ENCODE results near the gene RPF1.
"Not testable (repeated sequence)": the region's sequence is repeated elsewhere in the genome, so short reads cannot be mapped to it uniquely, and the experiment has no call there.

The RPF1 gene

GRCh38 chr1:84478876-84479868, at the start of gene RPF1:
RPF1 (plus strand) TSS chr1:84479266; CDS start chr1:84479282, 16 bp downstream.
- peak; percentile 49 for DNase-seq (ENCODE audit: low read depth, low spot score)

- DNase-seq (ENCODE audit: low read depth, low spot score): no peak
Observed at GRCh38 chr1:84430546-84430945, 48.5 kb upstream of the RPF1 start.

- DNase-seq (ENCODE audit: low read depth, low spot score): peak; percentile 10
Observed at GRCh38 chr1:84433258-84434080, 45.6 kb upstream of the RPF1 start.

DNA sequence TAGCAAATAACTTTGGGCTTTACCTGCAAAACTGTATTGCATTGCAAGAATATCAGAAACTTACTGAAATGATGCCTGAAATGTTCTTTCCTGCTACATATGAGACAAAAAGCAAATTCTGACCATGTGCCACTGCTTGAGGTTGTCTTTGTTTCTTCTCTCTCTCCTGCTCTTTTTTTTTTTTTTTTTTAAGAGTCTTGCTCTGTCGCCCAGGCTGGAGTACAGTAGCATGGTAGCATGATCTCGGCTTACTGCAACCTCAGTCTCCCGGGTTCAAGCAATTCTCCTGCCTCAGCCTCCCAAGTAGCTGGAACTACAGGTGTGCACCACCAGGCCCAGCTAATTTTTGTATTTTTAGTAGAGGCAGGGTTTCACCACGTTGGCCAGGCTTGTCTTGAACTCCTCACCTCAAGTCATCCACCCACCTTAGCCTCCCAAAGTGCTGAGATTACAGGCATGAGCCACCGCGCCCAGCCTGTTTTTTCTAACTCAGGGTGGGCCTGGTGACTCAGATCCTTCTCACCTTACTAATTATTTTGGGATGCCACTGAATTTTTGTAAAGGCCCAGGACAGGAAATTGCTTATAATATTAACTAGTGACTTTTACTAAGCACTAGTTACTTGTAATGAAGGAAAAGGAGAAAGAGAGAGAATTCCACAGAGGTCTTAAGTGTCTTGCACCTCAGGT, 44.8 kb upstream of the RPF1 start:
- DNase-seq (ENCODE audit: low read depth, low spot score): no peak

DNA sequence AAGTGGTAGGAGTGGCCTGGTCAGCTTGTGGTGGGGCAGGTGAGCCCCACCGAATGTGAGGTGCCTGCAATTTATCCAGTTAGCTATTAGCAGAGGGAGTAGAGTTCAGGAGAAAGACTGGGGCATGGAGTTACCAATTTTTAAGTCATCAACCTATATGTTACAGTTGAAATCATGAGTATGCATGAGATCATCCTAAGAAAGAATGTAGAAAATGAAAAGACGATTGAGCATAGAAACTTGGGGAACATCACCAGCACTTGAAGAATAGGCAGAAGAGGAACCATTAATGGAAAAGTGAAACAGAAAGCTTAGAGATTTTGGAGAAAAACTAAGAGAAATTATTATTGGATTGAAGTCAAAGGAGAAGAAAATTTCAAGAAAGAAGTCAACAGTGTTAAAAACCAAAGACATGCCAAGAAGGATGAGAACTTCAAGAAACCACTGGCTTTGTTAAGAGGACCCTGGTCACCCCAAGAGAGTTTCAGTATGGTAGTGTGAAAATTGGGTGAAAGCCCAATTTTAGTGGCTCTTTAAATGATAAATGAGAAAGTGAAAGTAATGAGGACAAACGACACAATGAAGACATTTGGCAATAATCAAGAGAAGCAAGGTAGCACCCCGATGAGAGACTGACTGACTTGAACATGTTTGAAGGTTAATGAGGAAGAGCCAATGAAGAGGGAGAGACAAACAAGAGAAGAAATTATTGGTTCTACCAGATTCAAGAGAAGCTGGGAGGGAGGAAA, 44.1 kb upstream of the RPF1 start:
- no peak for DNase-seq (ENCODE audit: low read depth, low spot score)

DNA sequence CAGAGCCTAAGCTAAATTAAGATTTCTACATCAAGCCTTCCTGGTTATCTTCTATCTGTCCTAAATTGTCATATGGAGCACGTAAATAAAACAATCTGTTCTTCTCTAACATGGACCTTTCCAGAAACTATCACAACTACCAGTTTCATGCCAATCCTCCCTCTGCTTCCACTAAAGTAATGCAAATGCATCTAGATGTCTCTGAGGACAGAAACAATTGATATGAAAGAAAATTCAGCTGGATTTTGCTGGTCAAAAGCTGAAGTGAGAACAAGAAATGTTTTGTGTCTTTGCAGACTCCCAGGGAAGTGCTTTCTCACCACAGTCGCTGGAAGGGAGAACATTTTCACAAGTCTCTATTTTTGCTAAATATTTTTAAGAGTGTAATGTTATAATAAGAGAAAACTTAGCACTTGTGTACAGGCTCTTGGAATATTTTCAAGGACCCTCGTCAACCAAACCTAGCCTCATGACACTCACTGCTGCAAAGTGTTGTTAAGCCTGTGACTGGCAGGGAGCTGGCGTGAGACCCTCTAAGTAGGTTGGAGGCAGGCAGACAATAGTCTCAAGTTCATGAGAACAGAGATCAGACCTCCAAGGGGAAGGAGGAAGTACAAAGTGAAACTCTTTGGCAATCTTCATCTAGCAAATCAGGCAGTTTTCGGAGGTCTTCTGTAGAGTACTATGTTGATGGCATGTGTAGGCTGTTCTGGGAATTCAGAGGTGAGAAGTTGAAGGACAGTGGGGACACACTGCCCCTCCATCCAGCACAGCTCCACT, 42.0 kb upstream of the RPF1 start:
- no peak for DNase-seq (ENCODE audit: low read depth, low spot score)

- no peak for DNase-seq (ENCODE audit: low read depth, low spot score)
Observed at GRCh38 chr1:84442256-84442655, 36.8 kb upstream of the RPF1 start.

GRCh38 chr1:84442747-84443646, 36.1 kb upstream of the RPF1 start:
- not testable (repeated sequence) for DNase-seq (ENCODE audit: low read depth, low spot score)

DNA sequence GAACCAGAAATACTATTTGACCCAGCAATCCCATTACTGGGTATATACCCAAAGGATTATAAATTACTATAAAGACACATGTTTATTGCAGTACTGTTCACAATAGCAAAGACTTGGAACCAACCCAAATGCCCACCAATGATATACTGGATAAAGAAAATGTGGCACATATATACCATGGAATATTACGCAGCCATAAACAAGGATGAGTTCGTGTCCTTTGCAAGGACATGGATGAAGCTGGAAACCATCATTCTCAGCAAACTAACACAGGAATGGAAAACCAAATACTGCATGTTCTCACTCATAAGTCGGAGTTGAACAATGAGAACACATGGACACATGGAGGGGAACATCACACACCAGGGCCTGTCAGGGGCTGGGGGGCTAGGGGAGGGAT, 30.4 kb upstream of the RPF1 start:
- DNase-seq (ENCODE audit: low read depth, low spot score): not testable (repeated sequence)

DNA sequence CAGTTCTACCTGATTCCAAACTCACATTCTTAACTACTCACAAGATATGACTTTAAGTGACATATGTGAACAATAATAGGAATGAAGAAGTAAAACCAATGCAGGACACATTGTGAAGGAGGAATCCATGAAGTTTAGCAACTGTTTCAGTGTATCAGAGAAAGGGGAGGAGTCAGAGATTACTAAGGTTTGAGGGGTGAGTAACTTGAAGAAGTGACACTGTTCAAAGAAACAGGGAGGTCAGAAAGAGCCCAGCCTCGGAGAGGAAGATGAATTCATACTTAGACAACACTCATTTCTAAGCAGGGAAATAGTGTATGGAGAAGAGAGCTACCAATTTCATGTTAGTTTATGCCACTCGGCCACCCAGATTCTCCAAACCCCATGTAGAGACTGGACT, 28.2 kb upstream of the RPF1 start:
- DNase-seq (ENCODE audit: low read depth, low spot score): no peak

- DNase-seq (ENCODE audit: low read depth, low spot score): no peak
Observed at GRCh38 chr1:84452436-84452835, 26.6 kb upstream of the RPF1 start.

DNA sequence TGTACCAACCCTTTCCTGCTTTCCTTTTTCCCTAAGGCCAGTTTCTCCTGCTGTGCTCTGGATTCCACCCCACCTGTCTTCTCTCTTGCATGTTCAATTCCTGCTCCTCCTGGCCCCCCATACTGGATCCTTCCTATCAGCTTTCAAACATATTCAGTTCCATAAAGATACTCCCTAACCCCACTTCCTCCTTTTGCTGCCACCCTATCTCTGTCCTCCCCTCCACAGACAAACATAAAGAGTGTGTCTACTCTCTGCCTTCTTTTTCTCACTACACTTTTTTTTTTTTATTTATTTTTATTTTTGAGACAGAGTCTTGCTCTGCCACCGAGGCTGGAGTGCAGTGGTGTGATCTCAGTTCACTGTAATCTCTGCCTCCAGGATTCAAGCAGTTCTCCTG, 16.9 kb upstream of the RPF1 start:
- DNase-seq (ENCODE audit: low read depth, low spot score): no peak

DNA sequence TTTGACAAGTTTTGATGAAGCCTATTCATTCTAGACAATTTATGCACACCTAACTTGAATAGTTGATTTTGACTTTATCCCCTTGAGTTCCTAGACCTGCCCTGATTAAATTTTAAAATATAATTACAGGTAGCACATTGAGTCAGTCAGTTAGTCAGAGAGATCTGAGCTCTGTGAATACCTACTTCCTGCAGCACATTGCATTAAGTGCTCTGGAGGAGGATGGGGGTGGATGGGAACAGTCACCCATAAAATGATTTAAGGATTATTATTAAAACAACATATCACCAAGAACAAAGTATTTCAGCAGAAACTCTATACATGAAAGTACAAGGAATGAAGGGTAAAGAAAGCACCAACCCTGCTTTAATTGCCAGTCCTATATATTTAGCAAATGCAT, 11.8 kb upstream of the RPF1 start:
- DNase-seq (ENCODE audit: low read depth, low spot score): no peak

DNA sequence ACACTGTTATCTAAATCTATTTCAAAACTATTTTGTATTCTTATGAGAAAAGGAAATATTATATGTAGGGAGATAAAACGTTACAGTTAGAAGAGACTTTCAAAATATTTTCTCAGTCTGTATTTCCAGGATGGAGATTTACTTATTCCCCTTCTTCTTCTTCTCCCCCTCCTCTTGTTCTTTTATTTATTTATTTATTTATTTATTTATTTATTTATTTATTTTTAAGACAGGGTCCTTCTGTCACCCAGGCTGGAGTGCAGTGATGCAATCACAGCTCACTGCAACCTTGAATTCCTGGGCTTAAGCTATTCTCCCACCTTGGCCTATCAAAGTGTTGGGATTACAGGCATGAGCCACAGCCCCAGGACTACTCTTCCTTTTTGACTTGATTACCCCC, 2.8 kb upstream of the RPF1 start:
- DNase-seq (ENCODE audit: low read depth, low spot score): no peak

- DNase-seq (ENCODE audit: low read depth, low spot score): no peak
Observed at GRCh38 chr1:84479998-84480397, 932 bp downstream of the RPF1 start.

DNA sequence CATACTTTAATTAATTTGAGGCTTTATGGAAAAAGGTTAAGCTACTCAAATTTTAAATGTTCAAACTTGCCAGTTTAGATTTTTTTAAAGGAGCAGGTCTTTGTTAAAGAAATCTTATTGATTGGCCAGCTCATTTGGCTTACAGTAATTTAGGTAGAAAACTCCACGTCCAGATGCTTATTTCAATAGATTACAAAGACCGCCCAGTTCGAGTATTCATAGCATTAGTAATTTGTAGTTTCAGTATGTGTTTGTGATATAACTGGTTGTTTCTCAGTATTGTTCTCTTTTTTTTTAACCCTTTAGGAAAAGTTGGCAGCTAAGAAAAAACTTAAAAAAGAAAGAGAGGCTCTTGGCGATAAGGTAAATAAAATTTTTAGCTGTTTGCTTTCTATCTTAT, 1.6 kb downstream of the RPF1 start:
- DNase-seq (ENCODE audit: low read depth, low spot score): no peak

DNA sequence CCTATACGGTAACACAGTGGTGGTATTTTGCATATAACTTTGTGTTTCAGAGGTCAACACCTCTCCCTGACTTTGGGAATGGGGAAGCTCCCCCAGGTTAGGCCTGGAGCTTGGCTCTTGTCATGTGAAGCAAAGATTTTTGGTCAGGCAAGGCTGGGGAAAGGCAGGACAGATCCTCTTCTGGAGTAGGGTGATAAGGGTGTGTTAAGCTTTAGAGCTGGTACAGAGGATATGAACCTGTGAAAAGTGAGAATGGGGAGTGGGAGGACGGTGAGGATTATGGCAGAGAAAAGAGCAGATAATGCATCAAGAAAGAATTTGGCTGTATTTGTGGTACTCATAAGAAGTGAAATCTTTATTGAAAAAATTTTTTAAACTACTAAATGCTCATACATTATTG, 2.3 kb downstream of the RPF1 start:
- no peak for DNase-seq (ENCODE audit: low read depth, low spot score)

GRCh38 chr1:84488107-84488506, 9.0 kb downstream of the RPF1 start:
- DNase-seq (ENCODE audit: low read depth, low spot score): no peak

GRCh38 chr1:84489766-84490165, 10.7 kb downstream of the RPF1 start:
- DNase-seq (ENCODE audit: low read depth, low spot score): no peak

All from activated naive CD8-positive, alpha-beta T cell treated with anti-CD3 and anti-CD28 coated beads, Interleukin-2, amount 50 U/mL, for 16 hours (primary cell).